Endothelial cell of umbilical vein (primary cell): Measurements from ENCODE around the gene ANKH. TPM values are rescaled to one million over a fixed set of nuclear protein-coding genes. Genes with fewer than 3 reads are reported as not detected.

Experiments
- BruUV-seq: library from RNA; stranded (reverse); fragments of 400-500 nt; replicated peaks from 2 replicates; lab custom pipeline; 2021; lab: Mats Ljungman, UMichigan
- CTCF ChIA-PET: fragments of 300-600, 350-600 bp; sonication (Branson Sonifier 250); formaldehyde crosslinking; loops from one replicate; lab custom pipeline; 2021; ENCODE audit warnings: antibody characterized with exemption, inconsistent platforms; lab: Charles Lee
- POLR2A ChIA-PET: fragments of 300-600, 350-600 bp; sonication (Branson Sonifier 250); formaldehyde crosslinking; loops from one replicate; lab custom pipeline; 2021; ENCODE audit warnings: antibody characterized with exemption, inconsistent platforms; lab: Charles Lee
- DNase-seq: peaks from one replicate; pipeline ENCODE4 v3.0.0-alpha.2; 2011; ENCODE audit warnings: low read depth, low spot score
- FAIRE-seq: peaks from 2 replicates; lab custom pipeline; 2011; peaks lifted over from hg19 to GRCh38; lab: Jason Lieb, UNC
- H2AFZ ChIP-seq: 2 replicates; pipeline ENCODE4 v1.6.0; 2012; ENCODE audit warnings: low read depth, low read length, control low read depth, inconsistent platforms
- H3K27ac ChIP-seq: 2 replicates; pipeline ENCODE4 v1.5.1; 2011; ENCODE audit warnings: low read depth, mild to moderate bottlenecking, control low read depth, low read length, moderate library complexity; ENCODE audit not compliant: insufficient read depth
- H3K27me3 ChIP-seq, 2 experiments: 2 replicates each; pipeline versions ENCODE4 v1.6.0 to v1.6.1; 2011; ENCODE audit warnings: low read length in 2 of 2, mixed read lengths in 1 of 2; ENCODE audit not compliant: control insufficient read depth in 2 of 2, insufficient read depth in 2 of 2
- H3K36me3 ChIP-seq, 2 experiments: 2 replicates in 1 of 2; 3 replicates in 1 of 2; pipeline ENCODE4 v1.5.1; 2011; ENCODE audit warnings: low read length in 2 of 2, mild to moderate bottlenecking in 1 of 2, moderate library complexity in 1 of 2; ENCODE audit not compliant: control insufficient read depth in 2 of 2, insufficient read depth in 2 of 2; ENCODE audit errors: extremely low read depth in 1 of 2
- H3K4me1 ChIP-seq: 3 replicates; pipeline ENCODE4 v1.5.1; 2011; ENCODE audit warnings: mild to moderate bottlenecking, low read length; ENCODE audit not compliant: control insufficient read depth, insufficient read depth; ENCODE audit errors: extremely low read depth
- H3K4me2 ChIP-seq: 2 replicates; pipeline ENCODE4 v1.6.1; 2011; ENCODE audit warnings: low read length, control low read depth, mixed read lengths; ENCODE audit not compliant: insufficient read depth
- H3K4me3 ChIP-seq, 3 experiments: fragments of 200-600 bp in 1 of 3; sonication (generic), shearing (Covaris generic) in 1 of 3; replicated peaks in 1 of 3; 2 replicates each; pipeline ENCODE4 v1.5.1; 2011 to 2016; ENCODE audit warnings: control low read depth in 3 of 3, low read length in 3 of 3, mild to moderate bottlenecking in 2 of 3, inconsistent platforms in 1 of 3, low read depth in 1 of 3, moderate library complexity in 1 of 3; ENCODE audit not compliant: insufficient read depth in 1 of 3
- H3K79me2 ChIP-seq: 2 replicates; pipeline ENCODE4 v1.6.0; 2012; ENCODE audit warnings: low read length, inconsistent platforms; ENCODE audit not compliant: control insufficient read depth, insufficient read depth
- H3K9ac ChIP-seq: replicated peaks from 2 replicates; pipeline ENCODE3; 2011; ENCODE audit warnings: low read length, control low read depth; ENCODE audit not compliant: insufficient read depth; ENCODE audit errors: extremely low read depth
- H3K9me1 ChIP-seq: replicated peaks from 3 replicates; pipeline ENCODE4 v1.6.0; 2011; ENCODE audit warnings: mild to moderate bottlenecking, low read length; ENCODE audit not compliant: control insufficient read depth, insufficient read depth; ENCODE audit errors: extremely low read depth
- H3K9me3 ChIP-seq: replicated peaks from 2 replicates; pipeline ENCODE4 v1.5.1; 2012; ENCODE audit warnings: low read length, inconsistent platforms; ENCODE audit not compliant: control insufficient read depth, insufficient read depth
- H4K20me1 ChIP-seq: replicated peaks from 2 replicates; pipeline ENCODE3; 2011; ENCODE audit warnings: mild to moderate bottlenecking, low read length; ENCODE audit not compliant: control insufficient read depth, insufficient read depth; ENCODE audit errors: extremely low read depth
- CTCF ChIP-seq, 2 donors: IDR thresholded peaks; 1 replicate in 1 of 2; 2 replicates in 1 of 2; pipeline ENCODE4 v1.5.1; 2011; ENCODE audit warnings: low read length in 2 of 2, mild to moderate bottlenecking in 2 of 2, moderate library complexity in 2 of 2, control low read depth in 1 of 2, inconsistent platforms in 1 of 2, low read depth in 1 of 2; ENCODE audit not compliant: insufficient read depth in 1 of 2; ENCODE audit errors: extremely low read depth in 1 of 2
- FOS ChIP-seq: IDR thresholded peaks from 2 replicates; pipeline ENCODE4 v1.6.1; 2011; ENCODE audit warnings: mild to moderate bottlenecking, low read length, moderate library complexity, borderline replicate concordance; ENCODE audit not compliant: insufficient read depth
- JUN ChIP-seq: IDR thresholded peaks from 2 replicates; pipeline ENCODE4 v1.6.1; 2011; ENCODE audit warnings: borderline replicate concordance, low read depth; ENCODE audit not compliant: insufficient read length, insufficient read depth
- MAX ChIP-seq: IDR thresholded peaks from 2 replicates; pipeline ENCODE4 v1.6.1; 2011; ENCODE audit not compliant: insufficient read depth, insufficient read length
- MYC ChIP-seq: IDR thresholded peaks from one replicate; pipeline ENCODE4 v1.6.1; 2011; ENCODE audit warnings: mild to moderate bottlenecking, low read depth, low read length
- POLR2AphosphoS5 ChIP-seq: IDR thresholded peaks from 2 replicates; pipeline ENCODE4 v1.6.1; 2012; ENCODE audit warnings: low read depth, mild to moderate bottlenecking, control low read depth, low read length, moderate library complexity; ENCODE audit not compliant: insufficient read depth
- dilution Hi-C: fragments of 300-500 bp; cut with MboI; formaldehyde crosslinking; loops from one replicate; pipeline ENCODE4 v1.15.0; 2019; ENCODE audit warnings: low sequenced_read_pairs; ENCODE audit not compliant: extremely low pct_ligation_motif_present
- intact Hi-C: fragments of 100-400 bp; cut with micrococcal nuclease; formaldehyde crosslinking; loops from one replicate; pipeline ENCODE4 v1.10.0; 2022
- polyA plus RNA-seq, 4 experiments: library from polyadenylated mRNA; depleted of rRNA in 3 of 4; stranded (reverse) in 3 of 4; unstranded in 1 of 4; fragments of >200 nt; gene quantifications; 2 replicates each; pipeline versions ENCODE4 v1.2.1 to v1.2.3, GENCODE V29; 2011 to 2012; ENCODE audit warnings: missing spikeins in 1 of 4
- total RNA-seq: library from RNA; stranded (reverse); gene quantifications from 2 replicates; pipeline ENCODE4 v1.2.3, GENCODE V29; 2021

Gene ANKH
- total and polyA plus RNA-seq, 2 donors (not counting 3 experiments of a cell fraction or from before 2014, with no cell fraction given), result 12.7 to 31.4 TPM

- DNase-seq (no peak), FAIRE-seq (no peak)
- H3K79me2 ChIP-seq, result peaks cover 29% of the 10 kb centered on the region
- peaks cover 0 to 3% of the 10 kb centered on the region in 2 experiments for H3K36me3 ChIP-seq
- no peak for TF ChIP-seq FOS
- TF ChIP-seq JUN, result no peak
- TF ChIP-seq CTCF (IDR thresholded peaks at IDR 0.05; ENCODE audit: extremely low read depth in 1 of 2, insufficient read depth in 1 of 2, low read depth in 1 of 2, low read length in 2 of 2), result no peak
- TF ChIP-seq POLR2AphosphoS5, result no peak
- no peak for TF ChIP-seq MAX
- TF ChIP-seq MYC, result no peak
- no peak overlapping the region for H3K4me2 ChIP-seq
- no peaks in the 10 kb centered on the region for H4K20me1 ChIP-seq
- H3K4me3 ChIP-seq, result no peak overlapping the region
- intact Hi-C loops, result no loop called here
- no peaks in the 10 kb centered on the region for H3K9me1 ChIP-seq
- dilution Hi-C loops, result no loop called here
- no peaks in the 10 kb centered on the region for H3K9me3 ChIP-seq
- peaks cover 24% of the 10 kb centered on the region for H3K4me1 ChIP-seq
- BruUV-seq, result no TSS peak
- ChIA-PET CTCF (no interaction called here), POLR2A (interaction anchor here (0.5 kb wide), 1 partner anchor 45 kb away, joined by 7 read pairs; no protein-coding TSS in a partner anchor)
- no peak overlapping the region for H2AFZ ChIP-seq
- no peak overlapping the region for H3K27ac ChIP-seq
- no peaks in the 10 kb centered on the region for H3K27me3 ChIP-seq
- no peak overlapping the region for H3K9ac ChIP-seq
These were observed 208.8 kb downstream of the ANKH start for GRCh38 chr5:14662721-14663260.
